LNCAP (cell line): Measurements from ENCODE around the gene UCN2.

Source experiments
- CTCF ChIP-seq: fragments of 450-650 bp; IDR thresholded peaks from 2 replicates; pipeline ENCODE4 v1.5.1; 2017; ENCODE audit warnings: mild to moderate bottlenecking

Gene UCN2

GRCh38 chr3:48552111-48552951 is 11.2 kb downstream of the UCN2 start:
- TF ChIP-seq CTCF, result no peak

- TF ChIP-seq CTCF, result peak; percentile 95
Measured at GRCh38 chr3:48548729-48549705, 14.6 kb downstream of the UCN2 start.

- no peak for TF ChIP-seq CTCF
Measured at GRCh38 chr3:48548126-48548525, 15.5 kb downstream of the UCN2 start.

GRCh38 chr3:48546203-48546829 is 17.3 kb downstream of the UCN2 start:
- TF ChIP-seq CTCF, result no peak

GRCh38 chr3:48544141-48544540 is 19.4 kb downstream of the UCN2 start:
- TF ChIP-seq CTCF, result no peak

- no peak for TF ChIP-seq CTCF
Measured at GRCh38 chr3:48543271-48543866, 20.2 kb downstream of the UCN2 start.

GRCh38 chr3:48538451-48538850 is 25.1 kb downstream of the UCN2 start:
- no peak for TF ChIP-seq CTCF
